CD4-positive, CD25-positive, alpha-beta regulatory T cell (primary cell): ENCODE measurements around the gene BNIP3. TPM values are rescaled to one million over a fixed set of nuclear protein-coding genes. Genes with fewer than 3 reads are reported as not detected.
"Not testable (repeated sequence)": the region's sequence is repeated elsewhere in the genome, so short reads cannot be mapped to it uniquely, and the experiment has no call there.

ENCODE experiments used
- ATAC-seq, 2 donors: fragments of 150-1000 bp; cut with Tn5 transposase; one replicate each; pipeline ENCODE4 v1.10.0; 2021; ENCODE audit warnings: low read depth in 2 of 2, moderate number of reproducible peaks in 2 of 2, moderate library complexity in 1 of 2
- DNase-seq, 3 donors: peaks; one replicate each; pipeline versions ENCODE4 v3.0.0 to v3.0.0-alpha.2; 2012 to 2022; ENCODE audit warnings: mixed read lengths in 1 of 3
- H3K27ac ChIP-seq: one replicate; pipeline ENCODE4 v1.7.0; 2013; ENCODE audit warnings: mild to moderate bottlenecking, low read length; ENCODE audit not compliant: insufficient read depth, poor library complexity, severe bottlenecking
- H3K27me3 ChIP-seq: one replicate; pipeline ENCODE4 v1.7.0; 2013; ENCODE audit warnings: low read length; ENCODE audit not compliant: control insufficient read depth, insufficient read depth
- H3K36me3 ChIP-seq: one replicate; pipeline ENCODE4 v1.7.0; 2013; ENCODE audit warnings: mild to moderate bottlenecking, low read length, moderate library complexity; ENCODE audit not compliant: control insufficient read depth, insufficient read depth
- H3K4me1 ChIP-seq: 2 replicates; pipeline ENCODE4 v1.7.0; 2013; ENCODE audit warnings: mild to moderate bottlenecking, low read length; ENCODE audit not compliant: insufficient read depth, control insufficient read depth, poor library complexity, severe bottlenecking
- H3K4me3 ChIP-seq: one replicate; pipeline ENCODE4 v1.7.0; 2013; ENCODE audit warnings: low read depth, mild to moderate bottlenecking, low read length, moderate library complexity
- H3K9me3 ChIP-seq, 2 experiments: 1 replicate in 1 of 2; 2 replicates in 1 of 2; pipeline ENCODE4 v1.7.0; 2013; ENCODE audit warnings: low read length in 2 of 2, mild to moderate bottlenecking in 1 of 2, moderate library complexity in 1 of 2; ENCODE audit not compliant: control insufficient read depth in 2 of 2
- H3K27ac Mint-ChIP-seq, 3 donors: one replicate each; pipeline ENCODE4 v1.8.0; 2020 to 2022; ENCODE audit warnings: mild to moderate bottlenecking in 3 of 3, mixed read lengths in 3 of 3, moderate library complexity in 2 of 3
- H3K27me3 Mint-ChIP-seq: one replicate; pipeline ENCODE4 v1.8.0; 2022; ENCODE audit warnings: mild to moderate bottlenecking, mixed read lengths
- H3K36me3 Mint-ChIP-seq: one replicate; pipeline ENCODE4 v1.8.0; 2020; ENCODE audit warnings: mixed read lengths
- H3K4me1 Mint-ChIP-seq, 4 donors: one replicate each; pipeline ENCODE4 v1.8.0; 2020 to 2022; ENCODE audit warnings: mixed read lengths in 4 of 4, mild to moderate bottlenecking in 1 of 4
- H3K4me3 Mint-ChIP-seq, 4 donors: one replicate each; pipeline ENCODE4 v1.8.0; 2020 to 2022; ENCODE audit warnings: mild to moderate bottlenecking in 4 of 4, mixed read lengths in 4 of 4, moderate library complexity in 3 of 4
- H3K9me3 Mint-ChIP-seq, 7 donors: one replicate each; pipeline ENCODE4 v1.8.0; 2020 to 2022; ENCODE audit warnings: mixed read lengths in 7 of 7, mild to moderate bottlenecking in 3 of 7, moderate library complexity in 2 of 7
- polyA plus RNA-seq, 4 donors: library from polyadenylated mRNA; unstranded; fragments of 300-500 nt; fragmentation: Illumina TruSeq; gene quantifications; one replicate each; pipeline ENCODE4 v1.2.3, GENCODE V29; 2021
- total RNA-seq: library from RNA; stranded (reverse); gene quantifications from one replicate; pipeline ENCODE4 v1.2.3, GENCODE V29; 2022

BNIP3 gene
- total and polyA plus RNA-seq, 5 donors from 2014 or later, result 20.2 to 35.1 (median 28.4) TPM

DNA sequence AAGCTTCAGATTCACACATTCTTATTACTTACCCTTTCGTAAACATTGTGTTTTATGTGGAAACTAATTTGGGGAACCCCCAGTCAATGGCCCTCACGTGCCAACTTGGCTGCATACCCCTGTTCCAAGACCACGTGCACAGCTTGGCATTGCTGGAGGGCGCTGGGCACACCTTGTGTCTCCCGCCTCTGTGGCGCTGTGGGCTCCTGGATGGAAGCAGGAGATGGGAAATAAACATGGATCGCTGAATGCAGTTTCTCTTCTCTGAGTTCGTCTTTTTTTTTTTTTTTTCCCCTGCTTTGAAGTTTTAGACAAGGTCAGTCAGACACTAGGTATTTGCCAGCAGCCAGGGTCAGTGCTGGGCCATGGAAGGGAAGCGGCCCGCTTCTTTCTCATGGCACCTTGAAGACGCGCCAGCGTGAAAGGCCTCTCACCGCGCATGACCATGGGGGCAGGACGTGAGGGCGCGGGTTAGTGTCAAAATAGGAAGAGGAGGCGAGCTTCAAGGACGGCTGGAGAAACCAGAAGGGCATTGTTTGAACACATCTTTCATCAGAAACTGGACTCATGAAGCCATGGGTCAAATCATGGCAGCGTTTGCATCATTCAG is 27.3 kb downstream of the BNIP3 start:
- Mint-ChIP-seq H3K36me3 (peaks cover 33% of the 10 kb centered on the region), H3K9me3 (no peaks in the 10 kb centered on the region), H3K4me1 (peaks cover 0 to 3% (median under 1%) of the 10 kb centered on the region in 4 donors), H3K4me3 (no peak overlapping the region), H3K27ac (peak overlapping the region in 1 of 3 donors; percentile 15), H3K27me3 (no peaks in the 10 kb centered on the region)
- Histone ChIP-seq H3K27ac (no peak overlapping the region), H3K4me3 (no peak overlapping the region), H3K27me3 (no peaks in the 10 kb centered on the region), H3K36me3 (peaks cover 59% of the 10 kb centered on the region), H3K9me3 (no peaks in the 10 kb centered on the region), H3K4me1 (no peaks in the 10 kb centered on the region)
- no peak for DNase-seq
- no peak for ATAC-seq

DNA sequence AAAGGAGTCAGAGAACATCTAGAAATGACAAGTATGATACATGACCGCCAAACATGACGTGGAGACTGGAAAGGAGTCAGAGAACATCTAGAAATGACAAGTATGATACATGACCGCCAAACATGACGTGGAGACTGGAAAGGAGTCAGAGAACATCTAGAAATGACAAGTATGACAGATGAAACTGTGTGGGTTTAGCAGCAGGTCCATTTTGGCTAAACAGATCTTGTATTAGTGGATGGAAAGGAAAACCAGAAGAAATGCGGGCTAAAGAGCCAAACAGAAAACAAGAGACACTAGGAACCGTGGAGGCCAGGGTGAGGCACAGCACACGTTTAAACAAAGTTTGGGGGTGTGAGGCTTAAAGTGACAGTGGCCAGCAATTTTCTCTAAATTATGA is 31.8 kb downstream of the BNIP3 start:
- H3K4me3 Mint-ChIP-seq, result not testable (repeated sequence)
- H3K36me3 Mint-ChIP-seq, result peaks cover 47% of the 10 kb centered on the region

DNA sequence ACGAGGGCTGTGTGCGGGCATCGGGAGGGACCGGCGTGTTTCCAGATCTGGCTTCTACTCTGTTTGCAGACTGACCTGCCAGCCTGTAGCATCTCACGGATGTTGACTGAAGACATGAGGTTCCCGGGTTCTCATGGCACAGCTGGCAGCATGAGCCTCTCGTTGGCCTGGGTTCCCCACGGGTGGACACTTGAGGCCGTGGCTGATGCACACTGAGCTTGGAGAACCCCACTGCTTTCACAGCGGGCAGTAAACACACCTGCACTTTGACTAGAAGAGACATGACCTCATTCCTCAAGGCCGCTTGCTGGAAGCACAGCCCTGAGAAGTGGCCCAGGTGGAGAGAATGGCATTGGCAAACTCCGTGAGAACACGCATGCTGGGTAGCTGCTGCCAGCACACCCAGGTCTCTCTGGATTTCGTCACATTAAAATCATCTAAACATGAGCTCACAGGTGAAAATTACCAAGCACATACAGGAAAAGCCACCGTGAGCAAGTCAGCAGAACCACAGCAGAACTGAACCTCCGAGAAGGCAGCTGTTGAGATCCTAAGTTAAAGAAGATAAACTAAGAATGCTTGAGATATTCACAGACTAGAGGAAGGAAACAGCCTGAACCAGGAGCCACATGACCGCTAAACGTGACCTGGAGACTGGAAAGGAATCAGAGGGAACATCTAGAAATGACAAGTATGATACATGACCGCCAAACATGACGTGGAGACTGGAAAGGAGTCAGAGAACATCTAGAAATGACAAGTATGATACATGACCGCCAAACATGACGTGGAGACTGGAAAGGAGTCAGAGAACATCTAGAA is 32.5 kb downstream of the BNIP3 start:
- no peaks in the 10 kb centered on the region for H3K27me3 Mint-ChIP-seq
- no peak for DNase-seq
- no peak for ATAC-seq
- no peak overlapping the region for H3K4me3 Mint-ChIP-seq
- peaks cover 0 to 6% (median 4%) of the 10 kb centered on the region in 4 donors for H3K4me1 Mint-ChIP-seq
- no peaks in the 10 kb centered on the region for H3K9me3 Mint-ChIP-seq
- no peaks in the 10 kb centered on the region for H3K27me3 ChIP-seq
- H3K9me3 ChIP-seq, result no peaks in the 10 kb centered on the region
- H3K4me3 ChIP-seq, result no peak overlapping the region
- no peak overlapping the region for H3K27ac ChIP-seq
- no peaks in the 10 kb centered on the region for H3K4me1 ChIP-seq
- peaks cover 46% of the 10 kb centered on the region for H3K36me3 Mint-ChIP-seq
- peak overlapping the region in 1 of 3 donors; percentile 20 for H3K27ac Mint-ChIP-seq
- peaks cover 79% of the 10 kb centered on the region for H3K36me3 ChIP-seq

More for the DNA sequence above, 31.8 kb downstream of the BNIP3 start:
- not testable (repeated sequence) for H3K4me1 ChIP-seq, H3K9me3 Mint-ChIP-seq, H3K27me3 ChIP-seq, ATAC-seq, H3K27ac ChIP-seq, H3K9me3 ChIP-seq, DNase-seq, H3K27me3 Mint-ChIP-seq, H3K27ac Mint-ChIP-seq, H3K4me1 Mint-ChIP-seq, H3K4me3 ChIP-seq
- H3K36me3 ChIP-seq, result peaks cover 79% of the 10 kb centered on the region

DNA sequence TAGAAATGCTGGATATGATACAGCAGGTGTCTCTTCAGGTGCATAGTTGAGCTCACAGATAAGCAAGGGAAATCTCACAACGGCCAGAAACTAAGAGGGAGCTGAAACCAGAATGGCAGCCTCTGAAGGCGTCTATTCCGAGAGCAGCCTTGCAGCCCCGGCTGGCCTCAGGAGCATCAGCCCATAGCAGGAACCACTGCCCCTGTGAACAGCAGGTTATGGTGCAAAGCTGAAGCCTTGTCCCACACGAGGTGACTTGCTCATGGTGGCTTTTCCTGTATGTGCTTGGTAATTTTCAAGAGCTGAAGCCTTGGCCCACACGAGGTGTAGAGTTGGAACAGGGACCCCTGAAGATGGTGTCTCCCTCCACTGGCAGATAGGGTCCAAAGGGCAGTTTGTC is 33.2 kb downstream of the BNIP3 start:
- Mint-ChIP-seq H3K27me3 (no peaks in the 10 kb centered on the region), H3K4me3 (no peak overlapping the region), H3K27ac (peak overlapping the region in 1 of 3 donors; percentile 20), H3K9me3 (no peaks in the 10 kb centered on the region), H3K4me1 (peaks cover 0 to 6% (median 4%) of the 10 kb centered on the region in 4 donors), H3K36me3 (peaks cover 48% of the 10 kb centered on the region)
- H3K4me3 ChIP-seq, result no peak overlapping the region
- no peak for DNase-seq
- peaks cover 78% of the 10 kb centered on the region for H3K36me3 ChIP-seq
- no peaks in the 10 kb centered on the region for H3K4me1 ChIP-seq
- ATAC-seq, result no peak
- H3K9me3 ChIP-seq, result no peaks in the 10 kb centered on the region
- no peak overlapping the region for H3K27ac ChIP-seq
- H3K27me3 ChIP-seq, result no peaks in the 10 kb centered on the region

GRCh38 chr10:131947631-131948347 is 33.9 kb downstream of the BNIP3 start:
- Mint-ChIP-seq H3K27me3 (no peaks in the 10 kb centered on the region), H3K4me1 (peaks cover 0 to 6% (median 4%) of the 10 kb centered on the region in 4 donors), H3K9me3 (no peaks in the 10 kb centered on the region), H3K27ac (peak overlapping the region in 1 of 3 donors; percentile 25), H3K36me3 (peaks cover 48% of the 10 kb centered on the region), H3K4me3 (no peak overlapping the region)
- Histone ChIP-seq H3K4me1 (no peaks in the 10 kb centered on the region), H3K27ac (no peak overlapping the region), H3K4me3 (no peak overlapping the region), H3K9me3 (no peaks in the 10 kb centered on the region), H3K27me3 (no peaks in the 10 kb centered on the region), H3K36me3 (peaks cover 81% of the 10 kb centered on the region)
- DNase-seq (no peak), ATAC-seq (no peak)

- no peaks in the 10 kb centered on the region for H3K9me3 ChIP-seq
- no peaks in the 10 kb centered on the region for H3K4me1 ChIP-seq
- Mint-ChIP-seq H3K4me3 (no peak overlapping the region), H3K9me3 (no peaks in the 10 kb centered on the region), H3K27ac (no peak overlapping the region), H3K27me3 (no peaks in the 10 kb centered on the region), H3K4me1 (peaks cover 0 to 11% (median 4%) of the 10 kb centered on the region in 4 donors), H3K36me3 (peaks cover 48% of the 10 kb centered on the region)
- no peak overlapping the region for H3K27ac ChIP-seq
- H3K36me3 ChIP-seq, result peaks cover 85% of the 10 kb centered on the region
- no peaks in the 10 kb centered on the region for H3K27me3 ChIP-seq
- H3K4me3 ChIP-seq, result no peak overlapping the region
- ATAC-seq (no peak), DNase-seq (no peak)
Measured at GRCh38 chr10:131946880-131947279, 34.8 kb downstream of the BNIP3 start.

- DNase-seq (no peak), ATAC-seq (no peak)
- no peaks in the 10 kb centered on the region for H3K9me3 ChIP-seq
- H3K4me1 ChIP-seq, result no peaks in the 10 kb centered on the region
- Mint-ChIP-seq H3K4me1 (peaks cover 0 to 11% (median 4%) of the 10 kb centered on the region in 4 donors), H3K4me3 (no peak overlapping the region), H3K9me3 (no peaks in the 10 kb centered on the region), H3K36me3 (peaks cover 47% of the 10 kb centered on the region), H3K27ac (no peak overlapping the region), H3K27me3 (no peaks in the 10 kb centered on the region)
- H3K27me3 ChIP-seq, result no peaks in the 10 kb centered on the region
- no peak overlapping the region for H3K27ac ChIP-seq
- H3K4me3 ChIP-seq, result no peak overlapping the region
- H3K36me3 ChIP-seq, result peaks cover 85% of the 10 kb centered on the region
Measured at GRCh38 chr10:131946321-131946751, 35.4 kb downstream of the BNIP3 start.
